Neural cell (in vitro differentiated cells): ENCODE measurements around the gene C2. TPM values are rescaled to one million over a fixed set of nuclear protein-coding genes. Genes with fewer than 3 reads are reported as not detected.

Source experiments
- H2AFZ ChIP-seq: fragments of 200-600, 300-800 bp; sonication (generic), shearing (Covaris generic); 2 replicates; pipeline ENCODE4 v1.6.0; 2014; ENCODE audit warnings: low read depth, mild to moderate bottlenecking, antibody characterized with exemption, low read length, moderate library complexity
- H3F3A ChIP-seq: fragments of 200-600 bp; shearing (Covaris generic); 2 replicates; pipeline ENCODE4 v1.6.1; 2016; ENCODE audit warnings: mild to moderate bottlenecking, moderate library complexity, mixed read lengths, antibody characterized with exemption, low read length; ENCODE audit not compliant: insufficient read depth, poor library complexity, severe bottlenecking
- H3K27ac ChIP-seq: fragments of 200-600, 300-800 bp; sonication (generic), shearing (Covaris generic); 2 replicates; pipeline ENCODE4 v1.5.1; 2014; ENCODE audit warnings: mild to moderate bottlenecking, low read length, moderate library complexity
- H3K27me3 ChIP-seq: fragments of 300-800, 200-600 bp; sonication (generic), shearing (Covaris generic); 2 replicates; pipeline ENCODE4 v1.6.0; 2014; ENCODE audit warnings: mild to moderate bottlenecking, low read depth, low read length, moderate library complexity; ENCODE audit not compliant: insufficient read depth
- H3K36me3 ChIP-seq: fragments of 300-800, 200-600 bp; sonication (generic), shearing (Covaris generic); 2 replicates; pipeline ENCODE4 v1.5.1; 2014; ENCODE audit warnings: mild to moderate bottlenecking, antibody characterized with exemption, low read length, moderate library complexity; ENCODE audit not compliant: insufficient read depth
- H3K4me2 ChIP-seq: fragments of 300-800, 200-600 bp; sonication (generic), shearing (Covaris generic); 2 replicates; pipeline ENCODE4 v1.6.0; 2014; ENCODE audit warnings: mild to moderate bottlenecking, low read length
- H3K4me3 ChIP-seq: fragments of 300-800, 200-600 bp; sonication (generic), shearing (Covaris generic); 2 replicates; pipeline ENCODE4 v1.5.1; 2014; ENCODE audit warnings: mild to moderate bottlenecking, low read length, moderate library complexity
- H3K79me2 ChIP-seq: fragments of 200-600 bp; shearing (Covaris generic); replicated peaks from 2 replicates; pipeline ENCODE4 v1.6.0; 2014; ENCODE audit warnings: mild to moderate bottlenecking, low read length, moderate library complexity; ENCODE audit not compliant: insufficient read depth
- H3K9ac ChIP-seq: fragments of 300-800, 200-600 bp; sonication (generic), shearing (Covaris generic); 2 replicates; pipeline ENCODE4 v1.6.1; 2016; ENCODE audit warnings: mild to moderate bottlenecking, low read length, mixed read lengths
- H3K9me2 ChIP-seq: fragments of 200-600 bp; shearing (Covaris generic); 2 replicates; pipeline ENCODE4 v1.6.1; 2016; ENCODE audit warnings: mild to moderate bottlenecking, low read length, mixed read lengths; ENCODE audit not compliant: insufficient read depth
- H3K9me3 ChIP-seq: fragments of 200-600, 300-800 bp; sonication (generic), shearing (Covaris generic); 2 replicates; pipeline ENCODE4 v1.6.1; 2016; ENCODE audit warnings: mild to moderate bottlenecking, mixed run types, low read length, moderate library complexity, mixed read lengths
- H4K20me1 ChIP-seq: fragments of 200-600 bp; shearing (Covaris generic); 2 replicates; pipeline ENCODE4 v1.6.1; 2016; ENCODE audit warnings: mild to moderate bottlenecking, mixed run types; ENCODE audit not compliant: insufficient read depth
- CTCF ChIP-seq: fragments of 450-650 bp; IDR thresholded peaks from 2 replicates; pipeline ENCODE4 v1.5.1; 2014; ENCODE audit warnings: antibody characterized with exemption, mild to moderate bottlenecking, moderate library complexity; ENCODE audit not compliant: poor library complexity, severe bottlenecking
- EP300 ChIP-seq: fragments of 450-650 bp; conservative IDR thresholded peaks from 2 replicates; pipeline ENCODE4 v1.6.1; 2014; ENCODE audit warnings: antibody characterized with exemption, mild to moderate bottlenecking, moderate library complexity; ENCODE audit not compliant: poor library complexity, severe bottlenecking
- EZH2 ChIP-seq: fragments of 200-600, 300-800 bp; shearing (Covaris generic), sonication (generic); IDR thresholded peaks from 2 replicates; pipeline ENCODE4 v1.6.1; 2014; ENCODE audit warnings: antibody characterized with exemption, low read length, borderline replicate concordance, mild to moderate bottlenecking; ENCODE audit not compliant: insufficient read depth, poor library complexity, severe bottlenecking
- MXI1 ChIP-seq: fragments of 450-650 bp; conservative IDR thresholded peaks from 2 replicates; pipeline ENCODE4 v1.6.1; 2014; ENCODE audit warnings: antibody characterized with exemption, mild to moderate bottlenecking; ENCODE audit not compliant: poor library complexity, severe bottlenecking
- POLR2AphosphoS5 ChIP-seq: IDR thresholded peaks from 2 replicates; pipeline ENCODE4 v1.6.1; 2012
- RAD21 ChIP-seq: fragments of 450-650 bp; conservative IDR thresholded peaks from 2 replicates; pipeline ENCODE4 v1.6.1; 2014; ENCODE audit warnings: antibody characterized with exemption, mild to moderate bottlenecking, moderate library complexity
- REST ChIP-seq: IDR thresholded peaks from 2 replicates; pipeline ENCODE4 v1.6.1; 2012; ENCODE audit warnings: borderline replicate concordance
- SMC3 ChIP-seq: fragments of 450-650 bp; conservative IDR thresholded peaks from 2 replicates; pipeline ENCODE4 v1.6.1; 2014; ENCODE audit warnings: antibody characterized with exemption, mild to moderate bottlenecking, moderate library complexity; ENCODE audit not compliant: poor library complexity
- TAF1 ChIP-seq: IDR thresholded peaks from 2 replicates; pipeline ENCODE4 v1.6.1; 2012; ENCODE audit warnings: low read depth
- polyA plus RNA-seq: library from polyadenylated mRNA; depleted of rRNA; stranded (reverse); fragments of >200 nt; gene quantifications from 2 replicates; pipeline ENCODE4 v1.2.3, GENCODE V29; 2014

C2 gene
- polyA plus RNA-seq, 1 donor from 2014 or later: 1.2 TPM

- Histone ChIP-seq H3K79me2 (no peaks in the 10 kb centered on the region), H3K4me2 (no peak overlapping the region), H3K36me3 (no peaks in the 10 kb centered on the region), H3F3A (no peaks in the 10 kb centered on the region), H3K27me3 (no peaks in the 10 kb centered on the region), H4K20me1 (no peaks in the 10 kb centered on the region), H3K27ac (no peak overlapping the region), H3K9me2 (no peaks in the 10 kb centered on the region), H3K9me3 (no peaks in the 10 kb centered on the region), H3K9ac (no peak overlapping the region), H3K4me3 (no peak overlapping the region), H2AFZ (no peak overlapping the region)
- TF ChIP-seq REST (no peak), SMC3 (no peak), EP300 (no peak), POLR2AphosphoS5 (no peak), MXI1 (no peak), CTCF (no peak), RAD21 (no peak), TAF1 (no peak), EZH2 (no peak)
Measured at GRCh38 chr6:31933537-31933936, 6.0 kb downstream of the C2 start.

GRCh38 chr6:31935021-31935420 is 7.5 kb downstream of the C2 start:
- no peaks in the 10 kb centered on the region for H3K9me2 ChIP-seq
- no peak overlapping the region for H3K4me3 ChIP-seq
- H2AFZ ChIP-seq: no peak overlapping the region
- no peaks in the 10 kb centered on the region for H4K20me1 ChIP-seq
- TF ChIP-seq EZH2 (no peak), POLR2AphosphoS5 (no peak), TAF1 (no peak), EP300 (no peak), RAD21 (no peak), MXI1 (no peak), REST (no peak), SMC3 (no peak), CTCF (no peak)
- H3K27me3 ChIP-seq: no peaks in the 10 kb centered on the region
- H3K27ac ChIP-seq: no peak overlapping the region
- H3K9me3 ChIP-seq: no peaks in the 10 kb centered on the region
- no peak overlapping the region for H3K9ac ChIP-seq
- H3F3A ChIP-seq: no peaks in the 10 kb centered on the region
- no peaks in the 10 kb centered on the region for H3K79me2 ChIP-seq
- H3K36me3 ChIP-seq: no peaks in the 10 kb centered on the region
- H3K4me2 ChIP-seq: no peak overlapping the region
